Thyroid gland (tissue), 4 donors: ENCODE data around the gene SLC47A2. TPM values are rescaled to one million over a fixed set of nuclear protein-coding genes. Genes with fewer than 3 reads are reported as not detected.

Experiments used
- DNase-seq, 2 donors: peaks; one replicate each; pipeline ENCODE4 v3.0.0-alpha.2; 2019
- H3K27ac ChIP-seq, 3 donors: fragments of 200-600 bp; sonication (generic); 1 replicate in 2 of 3; 2 replicates in 1 of 3; pipeline ENCODE4 v1.5.1; 2016 to 2019; ENCODE audit warnings: mild to moderate bottlenecking in 1 of 3, moderate library complexity in 1 of 3
- H3K27me3 ChIP-seq: fragments of 200-600 bp; sonication (generic); one replicate; pipeline ENCODE4 v1.5.1; 2019
- H3K36me3 ChIP-seq, 2 donors: fragments of 200-600 bp; sonication (generic); one replicate each; pipeline ENCODE4 v1.5.1; 2016 to 2019
- H3K4me1 ChIP-seq, 2 donors: fragments of 200-600 bp; sonication (generic); one replicate each; pipeline ENCODE4 v1.5.1; 2017 to 2019
- H3K4me3 ChIP-seq, 3 donors: fragments of 200-600 bp; sonication (generic); replicated peaks in 1 of 3; 1 replicate in 2 of 3; 2 replicates in 1 of 3; pipeline ENCODE4 v1.5.1; 2016; ENCODE audit warnings: mild to moderate bottlenecking in 1 of 3
- H3K9me3 ChIP-seq: fragments of 200-600 bp; sonication (generic); one replicate; pipeline ENCODE4 v1.5.1; 2017
- CTCF ChIP-seq, 6 experiments: fragments of 200-600 bp in 3 of 6; fragments of 450-650 bp in 3 of 6; sonication (generic) in 3 of 6; IDR thresholded peaks; one replicate each; pipeline ENCODE4 v1.5.1; 2016 to 2019; ENCODE audit warnings: antibody characterized with exemption in 6 of 6, mild to moderate bottlenecking in 2 of 6, inconsistent platforms in 1 of 6, moderate library complexity in 1 of 6
- POLR2A ChIP-seq, 2 donors: fragments of 450-650 bp; IDR thresholded peaks; one replicate each; pipeline ENCODE4 v1.6.1; 2017; ENCODE audit warnings: antibody characterized with exemption in 2 of 2, mild to moderate bottlenecking in 2 of 2, moderate library complexity in 1 of 2
- WGBS, 2 donors: methylation state at CpG; one replicate each; pipeline ENCODE4 v1.1.5; 2017; 5-methylcytosine and 5-hydroxymethylcytosine counted together
- intact Hi-C: fragments of 100-400 bp; cut with DNase I; formaldehyde crosslinking; loops from one replicate; pipeline ENCODE4 v1.15.1; 2023
- total RNA-seq, 4 donors: library from RNA; depleted of rRNA; stranded (reverse); fragments of >200 nt; gene quantifications; one replicate each; pipeline ENCODE4 v1.2.3, GENCODE V29; 2016

The SLC47A2 gene
- total RNA-seq, 4 donors from 2014 or later: 0.45 to 1.4 TPM; not detected in 2

GRCh38 chr17:19708431-19709175, 7.8 kb downstream of the SLC47A2 start:
- Histone ChIP-seq H3K4me1 (peaks cover 10 to 24% of the 10 kb centered on the region in 2 donors), H3K9me3 (no peaks in the 10 kb centered on the region), H3K36me3 (no peaks in the 10 kb centered on the region), H3K27me3 (no peaks in the 10 kb centered on the region), H3K27ac (no peak overlapping the region), H3K4me3 (no peak overlapping the region)
- intact Hi-C loops: no loop called here
- WGBS, 2 donors: 87 to 100% methylated on average over 5 to 6 of the region's 6 CpGs
- DNase-seq: no peak
- TF ChIP-seq CTCF (IDR thresholded peaks at IDR 0.05) (no peak), POLR2A (IDR thresholded peaks at IDR 0.05) (no peak)

GRCh38 chr17:19707728-19708221, 8.6 kb downstream of the SLC47A2 start:
- DNase-seq: peak; percentile 45 to 55
- 59% methylated on average over 8 of the region's 11 CpGs; no CpG with 5 or more reads in 1 of the 2 donors for WGBS, 2 donors
- H3K4me3 ChIP-seq: no peak overlapping the region
- no peaks in the 10 kb centered on the region for H3K36me3 ChIP-seq
- intact Hi-C loops: no loop called here
- no peak overlapping the region for H3K27ac ChIP-seq
- no peak for TF ChIP-seq POLR2A (IDR thresholded peaks at IDR 0.05)
- no peak for TF ChIP-seq CTCF (IDR thresholded peaks at IDR 0.05)
- H3K4me1 ChIP-seq: peaks cover 18 to 32% of the 10 kb centered on the region in 2 donors
- no peaks in the 10 kb centered on the region for H3K27me3 ChIP-seq
- no peaks in the 10 kb centered on the region for H3K9me3 ChIP-seq

GRCh38 chr17:19706791-19707727, 9.3 kb downstream of the SLC47A2 start:
- Histone ChIP-seq H3K9me3 (no peaks in the 10 kb centered on the region), H3K4me1 (peaks cover 21 to 39% of the 10 kb centered on the region in 2 donors), H3K36me3 (no peaks in the 10 kb centered on the region), H3K4me3 (no peak overlapping the region), H3K27ac (no peak overlapping the region), H3K27me3 (no peaks in the 10 kb centered on the region)
- TF ChIP-seq POLR2A (IDR thresholded peaks at IDR 0.05) (no peak), CTCF (IDR thresholded peaks at IDR 0.05) (no peak)
- WGBS, 2 donors: 73 to 82% methylated on average over 7 to 9 of the region's 12 CpGs
- DNase-seq: no peak
- intact Hi-C loops: no loop called here

- no peaks in the 10 kb centered on the region for H3K9me3 ChIP-seq
- no peaks in the 10 kb centered on the region for H3K36me3 ChIP-seq
- no peak for DNase-seq
- no peaks in the 10 kb centered on the region for H3K27me3 ChIP-seq
- H3K4me3 ChIP-seq: no peak overlapping the region
- WGBS, 2 donors: 85 to 88% methylated on average over 13 to 22 of the region's 22 CpGs
- intact Hi-C loops: no loop called here
- H3K27ac ChIP-seq: peak overlapping the region; percentile 88 to 97 (median 93)
- no peak for TF ChIP-seq POLR2A (IDR thresholded peaks at IDR 0.05)
- no peak for TF ChIP-seq CTCF (IDR thresholded peaks at IDR 0.05)
- H3K4me1 ChIP-seq: peaks cover 21 to 39% of the 10 kb centered on the region in 2 donors
These were observed 10.3 kb downstream of the SLC47A2 start for GRCh38 chr17:19705771-19706770.
